Liver (tissue), 3 donors: ENCODE measurements around the gene CCNG1.

Experiments used
- EGR1 ChIP-seq, 2 donors: IDR thresholded peaks; 2 replicates each; pipeline ENCODE4 v1.6.1; 2016 to 2018; ENCODE audit warnings: antibody characterized with exemption in 2 of 2, low read depth in 2 of 2
- RAD21 ChIP-seq, 2 donors: IDR thresholded peaks; 2 replicates each; pipeline ENCODE4 v1.6.1; 2016; ENCODE audit warnings: antibody characterized with exemption in 2 of 2, mild to moderate bottlenecking in 2 of 2
- SP1 ChIP-seq: IDR thresholded peaks from 2 replicates; pipeline ENCODE4 v1.6.1; 2018; ENCODE audit warnings: antibody characterized with exemption, mild to moderate bottlenecking
- TAF1 ChIP-seq: conservative IDR thresholded peaks from 2 replicates; pipeline ENCODE4 v1.6.1; 2016; ENCODE audit warnings: antibody characterized with exemption, mild to moderate bottlenecking
- YY1 ChIP-seq: IDR thresholded peaks from 2 replicates; pipeline ENCODE4 v1.6.1; 2016; ENCODE audit warnings: antibody characterized with exemption, mild to moderate bottlenecking
- TF ChIP-seq, protein P1 (sequence below): fragments of 150-350 bp; IDR thresholded peaks from 2 replicates; pipeline ENCODE4 v1.5.1; 2017; ENCODE audit warnings: improper control_type of control experiment, low read depth, low read length; ENCODE audit not compliant: missing input control
- TF ChIP-seq, protein P2 (sequence below): IDR thresholded peaks from 2 replicates; pipeline ENCODE4 v1.6.1; 2016; ENCODE audit warnings: antibody characterized with exemption, mild to moderate bottlenecking
- donor health status: healthy.
- donor health status: healthy.

DNA sequence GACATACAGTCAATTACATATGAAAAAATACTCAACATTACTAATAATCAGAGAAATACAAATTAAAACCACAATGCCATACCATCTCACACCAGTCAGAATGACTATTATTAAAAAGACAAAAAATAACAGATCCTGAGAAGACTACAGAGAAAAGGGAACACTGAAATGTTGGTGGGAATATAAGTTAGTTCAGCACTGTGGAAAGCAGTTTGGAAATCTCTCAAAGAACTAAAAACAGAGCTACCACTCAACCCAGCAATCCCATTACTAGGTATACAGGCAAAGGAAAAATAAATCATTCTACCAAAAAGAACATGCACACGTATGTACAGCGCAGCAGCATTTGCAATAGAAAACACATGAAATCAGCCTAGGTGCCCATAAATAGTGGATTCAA, 41.6 kb upstream of the CCNG1 start:
- TF ChIP-seq, protein P1, sequence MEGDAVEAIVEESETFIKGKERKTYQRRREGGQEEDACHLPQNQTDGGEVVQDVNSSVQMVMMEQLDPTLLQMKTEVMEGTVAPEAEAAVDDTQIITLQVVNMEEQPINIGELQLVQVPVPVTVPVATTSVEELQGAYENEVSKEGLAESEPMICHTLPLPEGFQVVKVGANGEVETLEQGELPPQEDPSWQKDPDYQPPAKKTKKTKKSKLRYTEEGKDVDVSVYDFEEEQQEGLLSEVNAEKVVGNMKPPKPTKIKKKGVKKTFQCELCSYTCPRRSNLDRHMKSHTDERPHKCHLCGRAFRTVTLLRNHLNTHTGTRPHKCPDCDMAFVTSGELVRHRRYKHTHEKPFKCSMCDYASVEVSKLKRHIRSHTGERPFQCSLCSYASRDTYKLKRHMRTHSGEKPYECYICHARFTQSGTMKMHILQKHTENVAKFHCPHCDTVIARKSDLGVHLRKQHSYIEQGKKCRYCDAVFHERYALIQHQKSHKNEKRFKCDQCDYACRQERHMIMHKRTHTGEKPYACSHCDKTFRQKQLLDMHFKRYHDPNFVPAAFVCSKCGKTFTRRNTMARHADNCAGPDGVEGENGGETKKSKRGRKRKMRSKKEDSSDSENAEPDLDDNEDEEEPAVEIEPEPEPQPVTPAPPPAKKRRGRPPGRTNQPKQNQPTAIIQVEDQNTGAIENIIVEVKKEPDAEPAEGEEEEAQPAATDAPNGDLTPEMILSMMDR: no peak
- no peak for TF ChIP-seq TAF1
- TF ChIP-seq SP1: no peak
- TF ChIP-seq, protein P2, sequence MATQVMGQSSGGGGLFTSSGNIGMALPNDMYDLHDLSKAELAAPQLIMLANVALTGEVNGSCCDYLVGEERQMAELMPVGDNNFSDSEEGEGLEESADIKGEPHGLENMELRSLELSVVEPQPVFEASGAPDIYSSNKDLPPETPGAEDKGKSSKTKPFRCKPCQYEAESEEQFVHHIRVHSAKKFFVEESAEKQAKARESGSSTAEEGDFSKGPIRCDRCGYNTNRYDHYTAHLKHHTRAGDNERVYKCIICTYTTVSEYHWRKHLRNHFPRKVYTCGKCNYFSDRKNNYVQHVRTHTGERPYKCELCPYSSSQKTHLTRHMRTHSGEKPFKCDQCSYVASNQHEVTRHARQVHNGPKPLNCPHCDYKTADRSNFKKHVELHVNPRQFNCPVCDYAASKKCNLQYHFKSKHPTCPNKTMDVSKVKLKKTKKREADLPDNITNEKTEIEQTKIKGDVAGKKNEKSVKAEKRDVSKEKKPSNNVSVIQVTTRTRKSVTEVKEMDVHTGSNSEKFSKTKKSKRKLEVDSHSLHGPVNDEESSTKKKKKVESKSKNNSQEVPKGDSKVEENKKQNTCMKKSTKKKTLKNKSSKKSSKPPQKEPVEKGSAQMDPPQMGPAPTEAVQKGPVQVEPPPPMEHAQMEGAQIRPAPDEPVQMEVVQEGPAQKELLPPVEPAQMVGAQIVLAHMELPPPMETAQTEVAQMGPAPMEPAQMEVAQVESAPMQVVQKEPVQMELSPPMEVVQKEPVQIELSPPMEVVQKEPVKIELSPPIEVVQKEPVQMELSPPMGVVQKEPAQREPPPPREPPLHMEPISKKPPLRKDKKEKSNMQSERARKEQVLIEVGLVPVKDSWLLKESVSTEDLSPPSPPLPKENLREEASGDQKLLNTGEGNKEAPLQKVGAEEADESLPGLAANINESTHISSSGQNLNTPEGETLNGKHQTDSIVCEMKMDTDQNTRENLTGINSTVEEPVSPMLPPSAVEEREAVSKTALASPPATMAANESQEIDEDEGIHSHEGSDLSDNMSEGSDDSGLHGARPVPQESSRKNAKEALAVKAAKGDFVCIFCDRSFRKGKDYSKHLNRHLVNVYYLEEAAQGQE: peak; percentile 51
- TF ChIP-seq YY1: no peak
- TF ChIP-seq EGR1 (IDR thresholded peaks at IDR 0.05; ENCODE audit: low read depth in 2 of 2): no peak
- no peak for TF ChIP-seq RAD21 (IDR thresholded peaks at IDR 0.05)
